ENCODE data around the gene RAD52.

The RAD52 gene

GRCh38 chr12:949453-950191 lies at the start of gene RAD52:
Gene RAD52 (minus strand): TSS chr12:949694. CDS start chr12:933058, 16,636 bp downstream.
- DNase-seq, result peak; percentile 94 to 98

DNA sequence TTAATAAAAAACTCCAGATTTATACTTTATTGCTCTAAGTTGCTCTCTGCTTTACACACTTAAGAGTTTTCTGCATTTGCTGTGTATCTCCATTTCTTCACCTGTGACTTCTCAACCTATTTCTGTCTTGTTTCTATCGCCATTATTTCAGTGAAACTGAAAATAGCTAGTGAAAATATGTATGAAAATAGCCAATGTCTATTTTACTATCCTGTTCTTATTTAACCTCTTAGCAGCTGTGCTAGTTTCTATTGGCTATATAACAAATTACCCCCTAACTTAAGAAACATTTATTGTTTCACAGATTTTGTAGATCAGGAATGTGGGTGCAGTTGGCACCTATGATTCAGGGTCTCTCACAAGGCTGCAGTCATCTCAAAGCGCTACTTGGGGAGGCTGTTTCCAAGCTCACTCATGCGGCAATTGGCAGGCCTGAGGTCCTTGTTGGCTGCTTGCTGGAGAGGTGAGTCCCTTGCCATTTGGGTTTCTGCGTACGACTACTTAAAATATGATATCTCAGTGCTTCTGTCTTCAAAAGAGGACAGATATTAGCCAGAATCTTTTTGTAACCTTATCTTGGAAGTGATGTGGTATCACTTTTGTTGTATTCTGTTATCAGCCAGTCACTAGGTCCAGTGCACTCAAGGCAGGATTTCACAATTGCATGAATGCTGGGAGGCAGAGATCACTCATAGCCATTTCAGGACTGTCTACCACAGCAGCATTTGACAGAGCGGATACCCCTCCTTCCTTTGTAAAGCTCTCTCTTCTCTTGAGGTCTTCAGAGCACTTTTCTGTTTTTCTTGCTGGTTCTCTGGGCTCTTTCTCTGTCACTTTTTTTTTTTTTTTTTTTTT lies 48.8 kb upstream of the RAD52 start:
- DNase-seq, result no peak

GRCh38 chr12:997505-997904 lies 48.0 kb upstream of the RAD52 start:
- DNase-seq, result no peak

GRCh38 chr12:996881-997280 lies 47.4 kb upstream of the RAD52 start:
- DNase-seq, result no peak

DNA sequence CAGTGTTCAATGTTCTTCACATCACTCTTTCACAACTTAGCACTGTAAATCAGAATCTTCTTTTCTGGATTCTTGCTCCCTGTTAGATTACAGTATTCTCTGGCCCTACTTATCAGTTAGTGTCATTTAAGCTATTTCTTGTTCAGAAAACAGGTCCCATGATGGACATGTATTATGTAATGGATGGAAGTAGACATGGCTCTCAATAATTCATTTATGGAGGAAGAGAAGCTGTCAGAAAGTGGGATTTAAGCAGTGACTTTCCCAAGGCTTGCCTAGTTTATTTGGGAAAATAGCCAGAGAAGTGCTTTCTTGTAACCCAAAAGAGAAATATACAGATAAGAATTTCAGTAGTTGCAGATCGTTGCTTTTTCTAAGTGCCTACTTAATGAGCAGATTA lies 43.2 kb upstream of the RAD52 start:
- no peak for DNase-seq

GRCh38 chr12:991350-992333 lies 42.1 kb upstream of the RAD52 start:
- DNase-seq, result peak; percentile 39 to 67

DNA sequence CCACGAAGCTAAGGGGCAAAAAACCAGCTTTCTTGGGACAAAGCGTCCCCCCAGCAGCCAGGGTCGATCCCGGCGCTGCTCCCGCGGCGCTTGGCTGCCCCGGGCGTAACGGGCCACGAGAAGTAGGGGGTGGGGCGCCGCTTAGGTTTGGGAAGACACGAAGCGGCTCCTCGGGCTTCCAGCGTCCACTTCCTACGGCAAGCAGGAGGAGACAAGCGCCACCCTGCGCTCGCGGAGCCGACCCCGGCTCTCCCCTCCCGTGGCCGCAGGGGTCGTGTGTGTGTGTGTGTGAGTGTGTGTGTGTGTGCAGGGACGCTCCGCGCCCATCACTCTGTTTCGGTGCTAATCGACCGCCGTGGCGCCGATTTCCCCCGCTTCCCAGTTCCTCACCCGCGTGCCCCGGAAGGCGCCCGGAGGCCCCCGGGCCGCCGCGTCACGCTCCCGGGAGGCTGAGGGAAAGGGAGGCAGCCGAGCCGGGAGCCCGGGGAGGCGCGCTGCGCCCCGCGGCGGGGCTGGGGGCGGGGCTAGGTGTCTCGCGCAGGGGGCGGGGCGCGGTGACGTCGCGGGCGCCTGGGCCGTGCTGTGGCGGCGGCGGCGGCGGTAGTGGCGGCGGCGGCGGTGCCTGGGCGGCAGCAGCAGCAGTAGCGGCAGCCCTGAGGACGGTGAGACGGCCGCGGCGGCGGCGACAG lies 41.3 kb upstream of the RAD52 start, which contains the start of gene ERC1:
TSS of gene ERC1 (plus strand) at position 563 of the 689 bp plus-strand sequence. CDS start 36,681 bp downstream, outside the sequence.
- peak; percentile 69 to 83 for DNase-seq

- DNase-seq, result peak; percentile 54 to 67
Observed at GRCh38 chr12:989751-990660, 40.5 kb upstream of the RAD52 start.

DNA sequence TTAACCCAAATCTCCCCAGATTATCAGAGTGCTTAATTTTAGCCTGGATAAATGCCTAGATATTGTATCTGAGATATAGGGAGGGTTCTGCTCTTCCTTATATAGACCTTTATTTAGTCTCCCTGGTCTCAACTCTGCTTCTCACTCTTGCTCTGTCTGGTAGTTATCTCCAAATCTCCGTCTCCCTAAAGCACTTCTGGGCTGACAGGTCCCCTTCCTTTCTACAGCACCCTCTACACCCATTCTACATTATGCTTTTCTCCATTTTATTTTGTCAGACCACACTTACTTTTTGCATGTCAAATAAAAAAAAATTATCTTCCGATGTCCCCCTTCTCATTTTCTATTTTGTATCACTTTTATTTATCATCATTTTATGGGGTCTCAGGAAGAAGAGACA lies 39.6 kb upstream of the RAD52 start:
- DNase-seq, result no peak

DNA sequence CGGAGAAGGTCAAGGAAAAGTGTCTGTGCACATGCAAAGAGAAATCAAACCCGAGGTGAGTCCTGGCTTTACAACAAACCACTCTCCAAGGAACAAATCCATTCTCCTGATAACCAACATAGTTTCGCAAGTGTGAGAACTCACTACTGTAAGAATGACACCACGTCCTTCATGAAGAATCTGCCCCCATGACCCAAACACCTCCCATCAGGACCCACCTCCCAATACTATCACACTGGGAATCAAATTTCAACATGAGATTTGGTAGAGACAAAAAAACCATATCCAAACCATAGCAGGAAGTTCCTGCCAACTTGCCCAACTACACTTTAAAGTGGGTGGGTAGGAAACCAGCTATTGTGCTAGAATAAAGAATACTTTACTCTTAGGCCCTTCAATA lies 39.2 kb upstream of the RAD52 start:
- DNase-seq, result no peak

DNA sequence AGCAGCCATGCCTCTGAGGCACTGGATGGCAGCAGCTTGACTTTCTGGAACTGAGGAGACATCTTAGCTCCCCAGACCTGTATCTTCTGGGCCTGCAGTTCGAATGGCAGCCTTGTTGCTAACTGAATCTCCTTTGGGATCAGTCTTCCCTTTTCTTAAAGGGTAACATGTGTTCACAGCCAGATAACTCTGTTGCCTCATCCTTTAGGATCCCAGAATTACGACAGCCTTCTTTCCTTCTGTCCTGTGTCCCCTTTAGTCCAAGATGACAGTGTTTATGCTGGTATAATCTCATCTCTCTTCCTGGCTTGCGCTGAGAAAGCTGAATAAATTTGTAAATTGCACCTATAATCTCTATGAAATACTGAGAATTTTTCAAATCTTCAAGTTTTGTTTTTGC lies 32.5 kb upstream of the RAD52 start:
- DNase-seq, result no peak

DNA sequence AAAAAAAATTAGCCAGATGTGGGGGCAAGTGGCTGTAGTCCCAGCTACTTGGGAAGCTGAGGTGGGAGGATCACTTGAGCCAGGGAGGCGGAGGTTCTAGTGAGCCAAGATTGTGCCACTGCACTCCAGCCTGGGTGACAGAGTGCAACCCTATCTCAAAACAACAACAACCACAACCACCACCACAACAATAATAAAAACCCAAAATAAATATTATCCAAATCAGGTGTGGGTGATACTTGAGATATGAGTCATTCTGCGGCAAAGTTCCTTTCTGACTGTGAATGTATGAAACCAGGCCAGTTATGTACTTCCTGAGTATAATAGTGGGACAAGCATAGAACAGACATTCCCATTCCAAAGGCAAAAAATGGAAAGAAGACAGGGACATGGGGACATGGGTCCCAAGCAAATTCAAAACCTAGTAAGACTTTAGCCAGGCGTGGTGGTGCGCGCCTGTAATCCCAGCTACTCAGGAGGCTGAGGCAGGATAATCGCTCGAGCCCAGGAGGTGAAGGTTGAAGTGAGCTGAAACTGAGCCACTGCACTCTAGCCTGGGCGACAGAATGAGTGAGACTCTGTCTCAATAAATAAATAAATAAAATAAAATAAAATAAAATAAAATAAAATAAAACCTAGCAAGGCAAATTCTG lies 31.8 kb upstream of the RAD52 start:
- no peak for DNase-seq

GRCh38 chr12:979349-979748 lies 29.9 kb upstream of the RAD52 start:
- no peak for DNase-seq

- DNase-seq, result no peak
Observed at GRCh38 chr12:977156-977555, 27.7 kb upstream of the RAD52 start.

DNA sequence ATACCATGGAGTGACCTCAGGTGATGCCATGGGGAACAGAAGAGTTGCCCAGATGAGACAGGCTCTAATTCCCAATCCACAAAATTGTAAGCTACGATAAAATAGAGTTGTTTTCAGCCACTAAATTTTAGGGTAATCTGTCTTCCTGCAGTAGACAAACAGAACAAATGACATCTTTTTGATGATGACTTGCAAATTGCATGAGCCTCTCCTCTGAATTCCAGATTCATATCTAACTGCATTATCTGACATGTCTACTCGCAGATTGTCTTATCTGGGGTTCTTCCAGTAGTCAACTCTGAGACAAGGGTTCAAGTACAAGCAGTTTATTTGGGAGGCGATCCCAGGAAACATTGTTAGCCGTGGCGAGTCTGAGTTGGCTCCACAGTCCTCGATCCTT lies 27.1 kb upstream of the RAD52 start:
- no peak for DNase-seq

DNA sequence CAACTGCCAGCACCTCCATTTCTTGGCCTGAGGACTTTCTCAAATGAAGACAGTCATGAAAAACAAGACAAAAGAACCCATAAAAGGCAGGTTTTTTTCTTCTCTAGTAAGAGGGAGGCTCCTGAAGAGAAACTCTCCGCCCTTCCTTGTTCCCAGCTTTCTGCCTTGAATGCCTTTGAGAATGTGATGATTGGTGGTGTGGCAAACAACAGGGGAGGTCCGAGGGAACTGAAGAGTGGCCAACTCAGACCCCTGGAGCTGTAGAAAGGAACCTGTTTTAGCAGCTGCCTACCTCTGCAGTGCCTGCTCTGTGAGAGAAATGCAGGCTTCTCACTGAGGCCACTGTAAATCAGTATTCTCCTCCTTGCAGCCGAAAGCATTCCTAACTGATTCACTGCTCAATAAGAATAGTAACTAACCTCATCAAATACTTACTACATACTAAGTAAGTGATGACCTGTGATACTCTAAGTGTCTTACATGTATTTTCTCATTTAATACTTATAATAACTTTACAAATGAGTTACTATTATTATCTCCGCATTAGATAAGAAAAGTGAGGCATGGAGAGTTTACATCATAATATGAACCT lies 24.9 kb upstream of the RAD52 start:
- no peak for DNase-seq

DNA sequence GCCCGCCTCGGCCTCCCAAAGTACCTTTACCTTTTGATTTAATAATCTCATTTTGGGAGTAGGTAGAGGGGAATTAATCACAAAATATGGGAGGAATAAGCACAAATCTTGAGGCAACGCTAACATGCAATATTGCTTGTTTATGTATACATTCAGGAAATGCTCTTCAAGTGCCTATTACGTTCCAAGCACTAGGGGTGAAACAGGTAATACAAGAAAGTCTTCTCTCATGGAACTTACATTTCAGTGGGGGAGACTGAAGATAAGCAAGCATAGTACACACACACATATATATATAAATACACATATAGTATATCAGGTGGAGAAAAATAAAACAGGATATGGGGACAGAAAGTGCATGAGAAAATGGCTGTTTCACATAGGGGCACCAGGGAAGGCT lies 22.5 kb upstream of the RAD52 start:
- DNase-seq, result no peak

- DNase-seq, result no peak
Observed at GRCh38 chr12:969821-970220, 20.3 kb upstream of the RAD52 start.

- DNase-seq, result no peak
Observed at GRCh38 chr12:968545-968944, 19.1 kb upstream of the RAD52 start.

- no peak for DNase-seq
Observed at GRCh38 chr12:967641-968040, 18.1 kb upstream of the RAD52 start.

All from NCI-H524 (cell line).